Colonic mucosa (tissue), 4 donors: ENCODE results near the gene RYR1. TPM values are rescaled to one million over a fixed set of nuclear protein-coding genes. Genes with fewer than 3 reads are reported as not detected.

Experiments
- DNase-seq: peaks from one replicate; pipeline ENCODE4 v3.0.0-alpha.2; 2020
- H3K27ac ChIP-seq: fragments of 200-600 bp; one replicate; pipeline ENCODE4 v1.8.0; 2021
- H3K27me3 ChIP-seq: fragments of 200-600 bp; one replicate; pipeline ENCODE4 v1.8.0; 2021
- H3K36me3 ChIP-seq: fragments of 200-600 bp; one replicate; pipeline ENCODE4 v1.8.0; 2021
- H3K4me1 ChIP-seq: fragments of 200-600 bp; one replicate; pipeline ENCODE4 v1.8.0; 2021; ENCODE audit warnings: mild to moderate bottlenecking
- H3K4me3 ChIP-seq: fragments of 200-600 bp; one replicate; pipeline ENCODE4 v1.8.0; 2021
- H3K9ac ChIP-seq, 2 donors: one replicate each; pipeline ENCODE4 v1.7.0; 2013; ENCODE audit warnings: control low read depth in 2 of 2, low read depth in 2 of 2, low read length in 2 of 2
- H3K9me3 ChIP-seq: fragments of 200-600 bp; one replicate; pipeline ENCODE4 v1.8.0; 2021
- intact Hi-C: fragments of 100-400 bp; cut with DNase I; formaldehyde crosslinking; loops from one replicate; pipeline ENCODE4 v1.14.1; 2022
- total RNA-seq, 2 donors: library from RNA; stranded (reverse); fragmentation: NEBNext Ultra II Directional in 1 of 2; extraction: Animal tissue kit (Norgen Biotek cat#: 25700) in 1 of 2; gene quantifications; one replicate each; pipeline ENCODE4 v1.2.1, GENCODE V29; 2021
- TF ChIP-seq, protein P1 (sequence below): fragments of 200-600 bp; IDR thresholded peaks from one replicate; pipeline ENCODE4 v1.8.0; 2022; ENCODE audit warnings: antibody characterized with exemption, mild to moderate bottlenecking
- donor health status: healthy.
- donor health status: DM: no; HTN: no; CAD: no.
- donor health status: DM: no; HTN: no; CAD: no.

The RYR1 gene
- total RNA-seq, 2 donors from 2014 or later, result 0.64 to 0.89 TPM

DNA sequence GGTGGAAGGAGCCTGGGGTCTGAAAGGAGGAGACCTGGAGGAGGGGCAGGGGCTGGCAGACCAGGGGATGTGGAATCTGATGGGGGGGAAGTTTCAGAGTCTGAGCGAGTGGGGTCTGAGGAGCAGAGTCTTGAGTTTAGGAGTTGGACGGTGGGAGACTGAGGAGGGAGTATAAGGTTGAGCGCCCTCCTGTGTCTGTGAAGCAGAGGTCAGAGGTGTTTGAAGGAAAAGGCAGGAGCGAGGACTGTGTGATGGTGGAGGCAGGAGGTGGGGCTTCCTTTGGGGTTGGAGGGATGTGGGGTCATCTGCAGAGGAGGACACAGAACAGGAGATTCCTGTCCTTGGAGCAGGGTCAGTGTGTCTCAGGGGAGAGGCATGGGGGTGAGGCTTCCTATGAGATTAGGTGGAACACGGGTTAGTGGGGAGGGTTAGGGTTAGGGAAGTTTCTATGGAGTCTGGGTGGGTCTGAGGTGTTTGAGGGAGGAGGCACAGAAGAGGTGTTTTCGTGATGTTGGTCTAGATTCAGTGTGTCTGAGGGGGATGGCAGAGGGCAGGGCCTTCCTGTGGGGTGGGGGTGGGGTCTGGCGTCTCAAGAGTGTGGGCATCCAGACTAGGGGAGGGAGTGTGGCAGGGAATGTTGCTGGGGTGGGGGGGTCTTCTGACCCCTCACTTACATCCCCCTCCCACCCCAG, 8.3 kb downstream of the RYR1 start:
- Histone ChIP-seq H3K4me1 (no peaks in the 10 kb centered on the region), H3K9ac (no peak overlapping the region), H3K4me3 (no peak overlapping the region), H3K27me3 (no peaks in the 10 kb centered on the region), H3K9me3 (no peaks in the 10 kb centered on the region), H3K27ac (no peak overlapping the region), H3K36me3 (no peaks in the 10 kb centered on the region)
- intact Hi-C loops, result no loop called here
- DNase-seq, result no peak
- TF ChIP-seq, protein P1, sequence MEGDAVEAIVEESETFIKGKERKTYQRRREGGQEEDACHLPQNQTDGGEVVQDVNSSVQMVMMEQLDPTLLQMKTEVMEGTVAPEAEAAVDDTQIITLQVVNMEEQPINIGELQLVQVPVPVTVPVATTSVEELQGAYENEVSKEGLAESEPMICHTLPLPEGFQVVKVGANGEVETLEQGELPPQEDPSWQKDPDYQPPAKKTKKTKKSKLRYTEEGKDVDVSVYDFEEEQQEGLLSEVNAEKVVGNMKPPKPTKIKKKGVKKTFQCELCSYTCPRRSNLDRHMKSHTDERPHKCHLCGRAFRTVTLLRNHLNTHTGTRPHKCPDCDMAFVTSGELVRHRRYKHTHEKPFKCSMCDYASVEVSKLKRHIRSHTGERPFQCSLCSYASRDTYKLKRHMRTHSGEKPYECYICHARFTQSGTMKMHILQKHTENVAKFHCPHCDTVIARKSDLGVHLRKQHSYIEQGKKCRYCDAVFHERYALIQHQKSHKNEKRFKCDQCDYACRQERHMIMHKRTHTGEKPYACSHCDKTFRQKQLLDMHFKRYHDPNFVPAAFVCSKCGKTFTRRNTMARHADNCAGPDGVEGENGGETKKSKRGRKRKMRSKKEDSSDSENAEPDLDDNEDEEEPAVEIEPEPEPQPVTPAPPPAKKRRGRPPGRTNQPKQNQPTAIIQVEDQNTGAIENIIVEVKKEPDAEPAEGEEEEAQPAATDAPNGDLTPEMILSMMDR, result no peak

DNA sequence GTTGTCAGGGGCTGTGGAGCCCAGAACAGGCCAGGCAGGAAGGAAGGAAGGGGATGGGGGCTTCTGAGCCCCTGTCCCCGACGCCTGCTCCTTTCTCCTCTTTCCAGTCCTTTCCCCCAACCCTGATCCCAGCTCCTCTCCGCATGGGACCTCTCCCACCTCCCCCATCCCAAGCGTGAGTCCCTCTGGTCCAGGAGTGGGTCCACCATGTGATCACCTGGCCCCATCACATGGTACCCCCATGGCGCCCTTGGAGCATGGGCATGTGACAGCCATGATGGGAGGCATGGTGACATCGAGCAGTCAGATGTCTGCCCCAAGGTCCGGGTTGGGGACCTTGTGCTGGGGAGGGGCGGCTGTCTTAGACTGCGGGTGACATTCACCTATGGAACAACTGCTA, 9.2 kb downstream of the RYR1 start:
- no peak overlapping the region for H3K9ac ChIP-seq
- no peaks in the 10 kb centered on the region for H3K36me3 ChIP-seq
- no peak overlapping the region for H3K4me3 ChIP-seq
- TF ChIP-seq, protein P1, result no peak
- H3K27me3 ChIP-seq, result no peaks in the 10 kb centered on the region
- no peaks in the 10 kb centered on the region for H3K4me1 ChIP-seq
- H3K9me3 ChIP-seq, result no peaks in the 10 kb centered on the region
- no peak for DNase-seq
- intact Hi-C loops, result no loop called here
- H3K27ac ChIP-seq, result no peak overlapping the region

DNA sequence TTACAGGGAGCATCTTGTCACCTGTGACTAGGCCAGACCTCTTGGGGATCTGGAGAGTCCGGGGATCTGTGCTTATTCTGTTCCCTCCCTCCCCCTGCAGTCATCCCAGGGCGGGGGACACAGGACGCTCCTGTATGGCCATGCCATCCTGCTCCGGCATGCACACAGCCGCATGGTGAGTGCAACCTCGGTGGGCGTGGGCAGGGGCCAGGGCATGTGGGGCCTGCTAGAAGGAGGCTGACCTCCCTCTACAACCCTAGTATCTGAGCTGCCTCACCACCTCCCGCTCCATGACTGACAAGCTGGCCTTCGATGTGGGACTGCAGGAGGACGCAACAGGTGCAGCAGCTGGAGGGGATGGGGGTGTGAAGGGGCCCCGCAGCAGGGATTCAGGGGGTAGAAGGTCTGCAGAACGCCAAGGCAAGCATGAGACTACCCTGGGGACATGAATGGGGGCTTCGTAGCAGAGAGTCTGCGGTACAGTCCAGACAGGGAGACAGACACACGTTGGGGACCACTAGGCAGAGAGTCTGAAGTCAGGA, 10.0 kb downstream of the RYR1 start:
- no peaks in the 10 kb centered on the region for H3K9me3 ChIP-seq
- H3K27me3 ChIP-seq, result no peaks in the 10 kb centered on the region
- H3K27ac ChIP-seq, result no peak overlapping the region
- no peaks in the 10 kb centered on the region for H3K36me3 ChIP-seq
- H3K4me3 ChIP-seq, result no peak overlapping the region
- TF ChIP-seq, protein P1, result no peak
- H3K4me1 ChIP-seq, result no peaks in the 10 kb centered on the region
- intact Hi-C loops, result no loop called here
- no peak overlapping the region for H3K9ac ChIP-seq
- DNase-seq, result no peak

DNA sequence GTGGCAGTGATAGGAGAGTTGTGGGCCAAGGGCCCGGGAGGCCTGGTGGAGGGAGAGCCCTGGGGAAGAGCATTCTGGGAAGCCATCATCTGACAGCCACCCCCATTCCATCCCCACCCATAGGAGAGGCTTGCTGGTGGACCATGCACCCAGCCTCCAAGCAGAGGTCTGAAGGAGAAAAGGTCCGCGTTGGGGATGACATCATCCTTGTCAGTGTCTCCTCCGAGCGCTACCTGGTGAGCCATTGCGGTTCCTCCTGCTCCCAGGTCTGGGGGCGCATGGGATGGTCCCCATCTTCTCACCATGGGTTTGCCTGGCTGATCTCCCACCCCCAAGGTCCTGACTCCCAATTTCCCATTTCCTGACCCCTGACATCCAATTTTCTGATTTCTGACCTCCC, 10.5 kb downstream of the RYR1 start:
- no peaks in the 10 kb centered on the region for H3K27me3 ChIP-seq
- no peak overlapping the region for H3K9ac ChIP-seq
- no peaks in the 10 kb centered on the region for H3K36me3 ChIP-seq
- no peak overlapping the region for H3K27ac ChIP-seq
- H3K4me3 ChIP-seq, result no peak overlapping the region
- TF ChIP-seq, protein P1, result no peak
- no peak for DNase-seq
- no peaks in the 10 kb centered on the region for H3K4me1 ChIP-seq
- H3K9me3 ChIP-seq, result no peaks in the 10 kb centered on the region
- intact Hi-C loops, result no loop called here

DNA sequence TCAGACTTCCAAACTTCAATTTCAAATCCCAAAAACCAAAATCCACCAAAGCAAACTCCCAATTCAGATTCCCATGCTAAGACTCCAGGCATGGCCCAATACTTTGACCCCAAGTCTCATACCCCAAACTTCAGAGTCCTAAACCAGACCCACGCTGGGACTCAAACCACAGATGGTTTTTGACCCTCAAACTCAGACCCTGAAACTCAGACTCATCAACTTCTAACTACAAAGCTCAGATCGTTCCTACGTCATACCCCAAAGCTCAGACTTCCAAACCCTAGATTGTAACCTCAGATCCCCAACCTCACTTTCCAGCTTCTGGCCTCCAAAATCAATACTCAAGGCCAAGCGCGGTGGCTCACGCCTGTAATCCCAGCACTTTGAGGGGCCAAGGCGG, 11.9 kb downstream of the RYR1 start:
- intact Hi-C loops, result no loop called here
- Histone ChIP-seq H3K4me3 (no peak overlapping the region), H3K9me3 (no peaks in the 10 kb centered on the region)

More for the DNA sequence above, 11.9 kb downstream of the RYR1 start:
- no peaks in the 10 kb centered on the region for H3K36me3 ChIP-seq
- H3K4me1 ChIP-seq, result no peaks in the 10 kb centered on the region
- no peak overlapping the region for H3K9ac ChIP-seq
- no peaks in the 10 kb centered on the region for H3K27me3 ChIP-seq
- DNase-seq, result no peak
- TF ChIP-seq, protein P1, result no peak
- no peak overlapping the region for H3K27ac ChIP-seq
